T follicular helper cell (primary cell): Measurements from ENCODE around the gene RXRG.

ENCODE experiments used
- DNase-seq: peaks from one replicate; pipeline ENCODE4 v3.0.0-alpha.2; 2020; ENCODE audit warnings: low read depth

RXRG gene

GRCh38 chr1:165369255-165369848 is 75.6 kb downstream of the RXRG start:
- peak; percentile 29 for DNase-seq

DNA sequence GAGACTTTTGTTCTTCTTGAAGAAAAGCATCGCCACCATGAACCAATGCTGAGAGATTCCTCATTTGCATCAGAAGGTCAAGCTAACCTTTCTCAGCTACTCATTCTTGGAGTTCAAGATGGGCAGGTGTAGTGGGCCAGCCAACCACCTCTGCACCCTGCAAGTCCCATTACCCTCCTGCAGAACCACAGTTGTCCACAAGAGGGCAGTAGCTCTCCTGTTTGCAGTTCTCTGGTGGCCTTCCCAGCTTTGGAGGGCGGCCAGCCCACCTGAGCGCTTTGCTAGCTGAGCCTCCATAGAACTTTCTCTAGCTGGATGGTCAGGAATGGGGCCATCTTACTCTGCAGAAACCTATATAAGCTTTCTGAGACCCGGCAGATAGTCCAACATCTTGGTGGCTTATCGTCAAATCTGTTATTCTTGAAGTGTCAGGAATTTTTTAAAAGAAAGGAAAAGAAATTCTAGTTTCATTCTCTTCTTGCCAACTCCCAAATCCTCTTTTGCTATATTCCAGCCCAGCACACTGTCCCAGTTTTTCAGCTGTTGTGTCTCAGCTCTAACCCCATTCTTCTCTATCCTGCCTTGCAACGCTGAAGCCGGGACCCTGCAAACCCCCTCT is 77.4 kb downstream of the RXRG start:
- DNase-seq: peak; percentile 59

DNA sequence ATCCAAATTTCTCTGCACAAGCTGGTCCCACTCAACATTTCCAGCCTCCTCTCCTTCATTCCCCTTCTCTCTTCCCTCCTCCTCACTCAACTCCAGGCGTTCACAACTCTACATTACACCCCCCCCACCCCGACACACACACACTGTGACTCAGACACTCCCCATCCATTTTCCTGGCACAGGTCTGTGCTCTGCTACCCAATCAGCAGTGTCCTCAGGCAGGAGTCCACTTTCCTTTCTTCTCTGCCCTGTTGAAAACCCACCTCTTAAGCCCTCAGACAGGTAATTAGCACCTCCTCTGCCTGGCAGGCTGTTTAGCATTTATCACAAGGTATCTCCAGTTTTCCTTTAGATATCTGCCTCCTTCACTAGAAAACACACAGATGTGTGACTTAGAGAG is 79.6 kb downstream of the RXRG start:
- no peak for DNase-seq

- no peak for DNase-seq
Measured at GRCh38 chr1:165364568-165365133, 80.3 kb downstream of the RXRG start.

DNA sequence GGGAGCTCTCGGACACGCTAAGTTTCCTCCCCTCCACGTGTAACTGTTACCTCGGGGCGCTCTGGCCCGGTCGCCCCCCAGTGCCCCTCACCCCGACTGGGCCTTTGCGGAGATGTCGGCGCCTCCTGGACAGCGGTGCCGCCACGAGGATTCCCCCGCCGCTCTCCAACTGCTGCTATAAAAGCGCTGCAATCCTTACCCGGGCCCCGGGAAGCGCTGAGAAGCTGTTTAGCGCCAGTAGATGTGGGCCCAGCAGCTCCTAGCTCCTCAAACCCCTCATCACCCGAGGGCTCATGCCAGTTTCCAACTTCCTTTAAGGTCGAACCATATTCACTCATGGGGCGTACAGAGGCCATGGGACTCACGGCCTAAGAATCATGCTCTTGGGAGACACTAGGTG is 88.0 kb downstream of the RXRG start:
- no peak for DNase-seq

GRCh38 chr1:165355977-165356811 is 88.7 kb downstream of the RXRG start, which contains the start of gene LMX1A:
Gene LMX1A, minus strand, starts transcription at chr1:165356715. Its CDS starts 1,156 bp downstream, at chr1:165355559.
- no peak for DNase-seq

DNA sequence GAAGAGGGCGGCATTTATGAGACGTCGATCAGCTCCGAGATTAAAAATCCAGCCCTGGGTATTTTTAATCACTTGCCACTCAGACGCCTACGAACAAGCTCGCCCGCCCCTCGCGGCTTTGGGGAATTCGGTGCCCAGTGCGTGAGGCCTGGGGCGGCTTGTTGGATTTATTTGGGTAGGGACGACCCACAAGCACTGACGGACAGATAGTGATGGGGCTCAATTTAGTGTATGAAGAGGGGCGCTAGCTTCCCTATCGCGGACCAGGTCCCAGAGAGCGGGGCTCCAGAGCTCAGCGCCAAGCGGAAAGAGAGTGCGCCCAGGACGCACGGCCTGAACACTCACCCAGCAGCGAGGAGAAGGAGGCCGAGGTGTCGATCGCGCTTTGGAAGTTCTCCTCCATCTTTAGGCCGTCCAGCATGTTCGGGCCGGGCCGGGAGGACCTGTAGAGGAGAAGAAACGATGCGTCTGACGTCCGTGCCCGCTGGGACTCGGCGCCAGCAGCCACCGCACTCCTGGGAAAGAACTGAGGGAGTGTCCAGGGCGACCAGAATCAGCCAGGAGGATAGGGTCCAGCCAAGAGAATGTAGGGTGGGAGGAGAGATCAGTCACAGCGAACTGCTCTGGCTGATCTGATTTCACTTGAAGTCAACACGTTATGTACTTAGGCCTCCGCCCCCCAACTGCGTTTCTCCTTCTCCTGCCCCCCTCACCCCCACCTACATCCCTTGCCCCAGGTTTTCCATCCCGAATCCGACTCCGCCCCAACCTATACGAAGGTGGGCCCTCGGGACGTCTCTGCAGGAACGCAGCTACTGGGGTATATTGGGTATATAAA is 89.6 kb downstream of the RXRG start:
- DNase-seq: no peak

DNA sequence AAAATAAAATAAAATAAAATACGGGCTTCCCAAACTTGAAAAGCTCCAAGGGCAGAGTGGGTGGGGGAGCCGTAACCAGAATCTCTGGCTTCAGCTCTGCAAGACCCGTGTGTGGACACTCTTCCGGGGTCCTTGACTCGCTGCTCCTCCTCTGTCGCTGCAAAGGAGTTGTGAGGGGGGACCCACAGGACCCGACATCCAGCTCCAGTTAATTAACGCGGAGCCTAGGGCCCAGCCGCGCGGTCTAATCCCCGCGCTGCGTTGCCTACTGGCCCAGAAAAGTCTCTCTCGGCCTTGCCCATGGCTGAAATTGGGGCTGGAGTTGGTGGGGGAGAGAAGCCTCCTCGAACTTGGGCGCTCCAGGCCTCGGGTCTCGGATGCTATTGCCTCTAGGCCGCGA is 90.2 kb downstream of the RXRG start:
- DNase-seq: no peak

DNA sequence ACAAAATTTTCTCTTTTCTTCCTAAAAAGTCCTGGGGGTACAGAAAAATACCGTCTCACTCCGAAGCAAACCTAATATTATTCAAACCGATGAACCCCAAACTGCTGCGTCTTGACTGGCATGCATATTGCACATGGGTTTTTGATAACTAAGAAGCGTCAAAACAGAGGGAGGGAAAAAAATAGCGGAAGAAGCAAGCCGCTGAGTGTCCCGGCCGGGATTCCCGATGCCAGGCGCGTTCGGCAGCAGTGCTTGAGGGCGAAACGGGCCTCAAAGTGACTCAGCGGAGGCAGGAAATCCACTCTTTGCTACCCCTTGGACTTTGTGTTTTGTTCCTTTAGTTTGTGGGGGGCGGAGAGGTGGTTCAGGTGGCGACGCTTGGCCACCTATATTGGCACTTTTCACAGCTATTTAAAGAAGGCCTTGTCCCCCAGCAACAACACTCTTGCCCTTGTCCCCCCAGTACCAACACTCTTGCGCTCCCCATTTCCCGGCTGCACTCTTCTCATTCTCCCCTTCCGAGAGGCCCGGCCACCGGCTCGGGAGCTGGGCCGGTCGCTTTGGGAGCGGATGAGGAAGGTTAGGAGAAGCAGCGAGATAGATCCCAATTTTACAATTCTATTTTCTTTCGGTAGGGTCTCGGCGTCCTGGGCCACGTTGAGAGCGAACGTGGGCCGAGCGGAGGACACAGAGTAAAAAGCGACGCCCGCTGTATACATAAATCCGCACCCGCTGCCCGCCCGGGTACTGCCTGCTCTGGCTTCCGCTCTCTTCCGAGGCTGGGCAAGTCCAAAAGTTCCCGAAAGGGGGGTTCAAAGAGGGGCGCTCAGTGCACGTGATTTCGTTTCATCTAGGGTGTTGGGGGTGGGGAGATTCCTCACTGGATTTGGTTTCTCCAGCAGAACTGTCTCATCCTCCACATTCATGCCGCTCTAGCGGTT is 90.9 kb downstream of the RXRG start:
- no peak for DNase-seq

GRCh38 chr1:165352442-165353293 is 92.3 kb downstream of the RXRG start:
- no peak for DNase-seq

DNA sequence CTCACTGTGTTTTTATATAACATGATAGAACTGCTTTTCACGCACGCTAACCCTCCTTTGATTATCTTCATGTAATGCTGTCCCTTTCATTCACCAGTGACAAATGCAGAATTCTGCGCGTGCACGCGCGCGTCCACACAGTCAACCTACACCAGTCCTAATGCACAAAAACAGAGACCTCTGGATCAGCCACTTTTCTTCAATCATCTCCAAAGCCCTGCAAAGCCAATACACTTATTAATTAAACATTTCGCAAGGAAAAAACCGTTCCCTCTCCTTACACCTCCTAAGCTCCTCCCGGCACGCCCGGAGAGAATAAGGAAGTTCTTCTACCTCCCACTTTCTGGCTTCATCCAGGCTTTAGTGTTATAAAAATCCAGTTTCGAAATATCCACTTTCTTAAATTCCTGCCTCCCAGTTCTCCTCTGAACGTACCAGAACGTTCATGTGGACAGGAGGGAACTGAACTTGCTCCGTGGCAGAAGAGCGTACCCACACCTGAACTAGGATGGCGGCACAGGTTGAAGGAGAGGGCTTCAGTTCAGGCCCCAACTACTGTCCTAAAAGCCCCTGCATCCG is 93.0 kb downstream of the RXRG start:
- DNase-seq: no peak
